C4-2B (cell line): Measurements from ENCODE around the gene KCNQ1.

Experiments used
- ZFX ChIP-seq: fragments of 450-650 bp; IDR thresholded peaks from 2 replicates; pipeline ENCODE4 v1.6.1; 2017
- TF ChIP-seq, protein P1 (sequence below): fragments of 450-650 bp; conservative IDR thresholded peaks from 2 replicates; pipeline ENCODE4 v1.5.1; 2017; ENCODE audit warnings: mild to moderate bottlenecking

GRCh38 chr11:2467695-2468055 is 22.9 kb downstream of the KCNQ1 start:
- no peak for TF ChIP-seq ZFX
- TF ChIP-seq, protein P1, sequence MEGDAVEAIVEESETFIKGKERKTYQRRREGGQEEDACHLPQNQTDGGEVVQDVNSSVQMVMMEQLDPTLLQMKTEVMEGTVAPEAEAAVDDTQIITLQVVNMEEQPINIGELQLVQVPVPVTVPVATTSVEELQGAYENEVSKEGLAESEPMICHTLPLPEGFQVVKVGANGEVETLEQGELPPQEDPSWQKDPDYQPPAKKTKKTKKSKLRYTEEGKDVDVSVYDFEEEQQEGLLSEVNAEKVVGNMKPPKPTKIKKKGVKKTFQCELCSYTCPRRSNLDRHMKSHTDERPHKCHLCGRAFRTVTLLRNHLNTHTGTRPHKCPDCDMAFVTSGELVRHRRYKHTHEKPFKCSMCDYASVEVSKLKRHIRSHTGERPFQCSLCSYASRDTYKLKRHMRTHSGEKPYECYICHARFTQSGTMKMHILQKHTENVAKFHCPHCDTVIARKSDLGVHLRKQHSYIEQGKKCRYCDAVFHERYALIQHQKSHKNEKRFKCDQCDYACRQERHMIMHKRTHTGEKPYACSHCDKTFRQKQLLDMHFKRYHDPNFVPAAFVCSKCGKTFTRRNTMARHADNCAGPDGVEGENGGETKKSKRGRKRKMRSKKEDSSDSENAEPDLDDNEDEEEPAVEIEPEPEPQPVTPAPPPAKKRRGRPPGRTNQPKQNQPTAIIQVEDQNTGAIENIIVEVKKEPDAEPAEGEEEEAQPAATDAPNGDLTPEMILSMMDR: no peak
